Mesothelial cell of epicardium (in vitro differentiated cells): ENCODE measurements around the gene MYB. TPM values are rescaled to one million over a fixed set of nuclear protein-coding genes. Genes with fewer than 3 reads are reported as not detected.
"Not testable (repeated sequence)": the region's sequence is repeated elsewhere in the genome, so short reads cannot be mapped to it uniquely, and the experiment has no call there.

ENCODE experiments used
- DNase-seq, 2 experiments: peaks; one replicate each; pipeline ENCODE4 v3.0.0; 2021; ENCODE audit warnings: low spot score in 2 of 2; ENCODE audit not compliant: unreplicated experiment in 2 of 2
- H3K27ac Mint-ChIP-seq: 2 replicates; pipeline ENCODE4 v1.8.0; 2021; ENCODE audit warnings: mixed read lengths
- H3K27me3 Mint-ChIP-seq: 2 replicates; pipeline ENCODE4 v1.8.0; 2021; ENCODE audit warnings: low read depth, mixed read lengths
- H3K36me3 Mint-ChIP-seq: 2 replicates; pipeline ENCODE4 v1.8.0; 2021; ENCODE audit warnings: mixed read lengths
- H3K4me1 Mint-ChIP-seq: 2 replicates; pipeline ENCODE4 v1.8.0; 2021; ENCODE audit warnings: mixed read lengths
- H3K4me3 Mint-ChIP-seq: 2 replicates; pipeline ENCODE4 v1.8.0; 2021; ENCODE audit warnings: mild to moderate bottlenecking, moderate library complexity, mixed read lengths
- H3K9me3 Mint-ChIP-seq: 2 replicates; pipeline ENCODE4 v1.8.0; 2021; ENCODE audit warnings: mixed read lengths
- CTCF ChIP-seq: fragments of 200-600 bp; sonication (generic); IDR thresholded peaks from one replicate; pipeline ENCODE4 v1.5.0; 2021; ENCODE audit warnings: antibody characterized with exemption; ENCODE audit not compliant: unreplicated experiment
- total RNA-seq: library from RNA; stranded (reverse); gene quantifications from 3 replicates; pipeline ENCODE4 v1.2.1, GENCODE V29; 2021

The MYB gene
- total RNA-seq, 1 donor from 2014 or later: 1.6 TPM

- no peak overlapping the region for H3K27ac Mint-ChIP-seq
- no peaks in the 10 kb centered on the region for H3K9me3 Mint-ChIP-seq
- no peak overlapping the region for H3K4me3 Mint-ChIP-seq
These were observed 63.0 kb downstream of the MYB start for GRCh38 chr6:135243871-135244796.

DNA sequence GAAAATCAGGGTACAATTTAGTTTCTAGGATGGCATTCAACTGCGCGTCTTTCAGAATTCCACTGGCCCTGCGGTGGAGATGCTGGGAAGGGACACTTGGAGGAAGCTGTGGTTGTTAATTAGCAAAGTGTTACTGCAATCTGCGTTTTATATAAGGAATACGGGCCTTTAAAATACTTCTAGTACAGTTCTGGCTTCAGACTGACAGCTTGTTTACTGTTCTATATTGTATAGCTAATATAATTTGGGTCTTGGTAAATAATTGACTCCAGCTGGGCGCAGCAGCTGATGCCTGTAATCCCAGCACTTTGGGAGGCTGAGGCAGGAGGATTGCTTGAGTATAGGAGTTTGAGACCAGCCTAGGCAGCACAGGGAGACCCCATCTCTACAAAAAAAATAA, 63.7 kb downstream of the MYB start:
- TF ChIP-seq CTCF: no peak
- no peaks in the 10 kb centered on the region for H3K4me1 Mint-ChIP-seq
- no peaks in the 10 kb centered on the region for H3K9me3 Mint-ChIP-seq
- no peaks in the 10 kb centered on the region for H3K27me3 Mint-ChIP-seq
- H3K4me3 Mint-ChIP-seq: no peak overlapping the region
- no peaks in the 10 kb centered on the region for H3K36me3 Mint-ChIP-seq
- DNase-seq: no peak
- no peak overlapping the region for H3K27ac Mint-ChIP-seq

More at GRCh38 chr6:135243871-135244796, 63.0 kb downstream of the MYB start:
- no peak for DNase-seq
- Mint-ChIP-seq H3K27me3 (peaks cover under 1% of the 10 kb centered on the region), H3K4me1 (no peaks in the 10 kb centered on the region), H3K36me3 (no peaks in the 10 kb centered on the region)
- TF ChIP-seq CTCF: no peak

- not testable (repeated sequence) for H3K9me3 Mint-ChIP-seq, H3K36me3 Mint-ChIP-seq, H3K27me3 Mint-ChIP-seq, H3K27ac Mint-ChIP-seq, H3K4me3 Mint-ChIP-seq, H3K4me1 Mint-ChIP-seq, DNase-seq
These were observed 65.4 kb downstream of the MYB start for GRCh38 chr6:135246412-135247012.

DNA sequence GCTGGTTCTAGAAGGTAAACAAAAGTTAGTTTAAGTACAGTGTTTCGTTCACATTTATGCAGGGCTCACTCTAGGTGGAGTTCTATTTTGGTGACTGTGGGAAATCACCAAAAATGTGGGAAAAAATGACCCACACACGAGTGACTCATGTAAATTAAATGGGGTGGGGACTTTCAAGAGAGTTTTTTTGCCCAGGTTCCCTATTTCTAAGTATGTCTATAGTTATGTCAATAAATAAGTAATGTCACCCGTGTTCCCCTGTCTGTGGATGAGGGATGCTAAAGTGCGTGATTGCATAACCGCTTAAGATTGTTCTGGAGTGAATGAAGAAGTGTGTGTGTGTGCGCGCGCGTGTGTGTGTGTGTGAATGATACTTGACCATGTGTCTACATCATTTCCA, 69.1 kb downstream of the MYB start:
- Mint-ChIP-seq H3K4me1 (no peaks in the 10 kb centered on the region), H3K4me3 (no peak overlapping the region), H3K9me3 (no peaks in the 10 kb centered on the region), H3K27me3 (peaks cover 7% of the 10 kb centered on the region), H3K27ac (no peak overlapping the region), H3K36me3 (no peaks in the 10 kb centered on the region)
- no peak for TF ChIP-seq CTCF
- no peak for DNase-seq

DNA sequence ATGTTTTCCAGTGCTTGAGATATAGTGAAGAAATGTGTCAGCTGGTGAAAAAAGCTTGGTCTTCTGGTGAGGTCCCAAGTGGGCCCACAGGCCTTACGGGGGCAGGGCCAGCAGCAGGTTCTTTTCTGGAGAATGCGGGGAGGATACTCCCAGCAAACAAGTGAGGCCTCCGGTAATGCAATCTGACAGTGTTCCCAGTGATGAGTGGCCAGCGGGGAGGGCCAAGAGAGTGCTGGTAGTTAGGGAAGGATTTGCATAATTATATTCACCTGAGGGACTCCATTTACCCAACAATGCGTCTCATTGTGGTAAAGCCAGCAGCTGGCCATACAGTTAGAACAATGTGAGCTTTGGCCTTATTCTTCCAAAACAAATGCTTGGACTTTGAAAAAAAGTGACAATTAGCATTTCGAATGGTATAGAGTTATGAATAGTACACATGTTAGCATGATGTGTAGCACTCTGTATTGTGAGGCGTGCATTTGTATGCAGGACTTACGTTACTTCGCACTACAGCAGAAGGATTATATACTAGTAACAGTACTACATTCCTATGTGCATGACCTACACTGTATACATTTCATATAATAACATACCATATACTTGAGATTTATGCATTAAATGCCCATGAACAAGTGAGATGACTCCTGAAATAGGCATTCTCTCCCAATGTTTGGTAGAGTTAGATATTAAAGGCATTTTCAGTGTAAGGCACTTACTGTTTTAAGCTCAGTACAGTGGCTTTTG, 69.8 kb downstream of the MYB start:
- H3K27me3 Mint-ChIP-seq: peaks cover 11% of the 10 kb centered on the region
- no peak overlapping the region for H3K27ac Mint-ChIP-seq
- H3K36me3 Mint-ChIP-seq: no peaks in the 10 kb centered on the region
- H3K4me3 Mint-ChIP-seq: no peak overlapping the region
- DNase-seq: no peak
- no peak for TF ChIP-seq CTCF
- H3K4me1 Mint-ChIP-seq: no peaks in the 10 kb centered on the region
- H3K9me3 Mint-ChIP-seq: no peaks in the 10 kb centered on the region
